Measurements from ENCODE around the gene PIP5K1A.

PIP5K1A gene

GRCh38 chr1:151290709-151291303 is 92.5 kb downstream of the PIP5K1A start:
- 94 to 98% methylated on average over 11 to 17 of the region's 19 CpGs for WGBS, 2 experiments (ENCODE audit: insufficient coverage in 2 of 2)
- no peak overlapping the region for H3K4me3 ChIP-seq (ENCODE audit: extremely low read depth, insufficient read depth, low read length, poor library complexity, severe bottlenecking)
- H3K27ac ChIP-seq (ENCODE audit: low read depth, low read length, severe bottlenecking) = no peak overlapping the region
- H3K36me3 ChIP-seq (ENCODE audit: control insufficient read depth, insufficient read depth, low read length) = peaks cover 96% of the 10 kb centered on the region
- no peaks in the 10 kb centered on the region for H3K4me1 ChIP-seq (ENCODE audit: control insufficient read depth, insufficient read depth, low read length, poor library complexity, severe bottlenecking)
- H3K9me3 ChIP-seq (ENCODE audit: control insufficient read depth, low read length) = no peaks in the 10 kb centered on the region

DNA sequence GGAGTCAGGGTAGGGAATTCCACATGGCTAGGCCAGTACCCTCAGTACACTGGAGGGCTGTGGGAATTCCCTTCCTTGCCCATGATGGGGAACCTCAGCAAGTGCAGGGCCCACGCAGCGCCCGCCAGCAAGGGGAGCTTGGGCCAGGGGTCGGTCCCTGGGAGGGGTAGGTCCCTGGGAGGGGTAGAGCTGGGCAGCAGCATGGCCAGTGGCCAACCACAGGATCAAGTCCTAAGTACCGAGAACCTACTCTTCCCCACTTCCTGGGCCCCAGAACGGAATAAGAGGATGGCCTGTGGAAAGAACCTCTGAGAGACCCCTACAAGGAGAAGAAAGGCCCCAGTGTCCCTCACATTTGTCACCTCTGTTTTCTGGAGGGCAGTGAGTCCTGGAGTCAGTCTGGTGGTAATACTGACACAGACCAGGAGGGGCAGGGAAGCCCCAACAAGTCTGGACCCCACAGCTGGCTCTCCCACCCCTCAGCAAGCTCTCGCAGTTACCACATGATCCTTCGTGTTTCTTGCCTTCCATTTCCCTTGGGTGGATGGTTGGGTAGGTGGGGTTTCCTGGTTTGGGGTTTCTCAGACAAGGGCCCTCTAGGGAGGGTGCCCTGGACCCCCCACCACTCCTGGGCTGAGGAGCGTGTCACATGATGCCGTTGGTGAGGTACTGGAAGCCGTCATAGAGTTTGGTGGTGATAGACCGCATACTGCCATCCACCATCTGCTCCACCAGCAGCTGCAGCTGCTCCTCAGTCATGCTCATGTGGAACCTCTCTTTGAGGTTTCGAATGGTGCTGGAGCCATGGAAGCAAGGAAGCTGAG is 94.1 kb downstream of the PIP5K1A start:
- Histone ChIP-seq H3K9me3 (ENCODE audit: control insufficient read depth, low read length) (no peaks in the 10 kb centered on the region), H3K27ac (ENCODE audit: low read depth, low read length, severe bottlenecking) (no peak overlapping the region), H3K4me1 (ENCODE audit: control insufficient read depth, insufficient read depth, low read length, poor library complexity, severe bottlenecking) (no peaks in the 10 kb centered on the region), H3K36me3 (ENCODE audit: control insufficient read depth, insufficient read depth, low read length) (peaks cover 93% of the 10 kb centered on the region), H3K4me3 (ENCODE audit: extremely low read depth, insufficient read depth, low read length, poor library complexity, severe bottlenecking) (no peak overlapping the region)
- 100% methylated on average over 5 to 9 of the region's 13 CpGs for WGBS, 2 experiments (ENCODE audit: insufficient coverage in 2 of 2)

- H3K27ac ChIP-seq (ENCODE audit: low read depth, low read length, severe bottlenecking) = no peak overlapping the region
- no peak overlapping the region for H3K4me3 ChIP-seq (ENCODE audit: extremely low read depth, insufficient read depth, low read length, poor library complexity, severe bottlenecking)
- H3K36me3 ChIP-seq (ENCODE audit: control insufficient read depth, insufficient read depth, low read length) = peaks cover 93% of the 10 kb centered on the region
- H3K4me1 ChIP-seq (ENCODE audit: control insufficient read depth, insufficient read depth, low read length, poor library complexity, severe bottlenecking) = no peaks in the 10 kb centered on the region
- 93 to 95% methylated on average over 4 of the region's 6 CpGs for WGBS, 2 experiments (ENCODE audit: insufficient coverage in 2 of 2)
- no peaks in the 10 kb centered on the region for H3K9me3 ChIP-seq (ENCODE audit: control insufficient read depth, low read length)
Observed at GRCh38 chr1:151293093-151293492, 94.7 kb downstream of the PIP5K1A start.

DNA sequence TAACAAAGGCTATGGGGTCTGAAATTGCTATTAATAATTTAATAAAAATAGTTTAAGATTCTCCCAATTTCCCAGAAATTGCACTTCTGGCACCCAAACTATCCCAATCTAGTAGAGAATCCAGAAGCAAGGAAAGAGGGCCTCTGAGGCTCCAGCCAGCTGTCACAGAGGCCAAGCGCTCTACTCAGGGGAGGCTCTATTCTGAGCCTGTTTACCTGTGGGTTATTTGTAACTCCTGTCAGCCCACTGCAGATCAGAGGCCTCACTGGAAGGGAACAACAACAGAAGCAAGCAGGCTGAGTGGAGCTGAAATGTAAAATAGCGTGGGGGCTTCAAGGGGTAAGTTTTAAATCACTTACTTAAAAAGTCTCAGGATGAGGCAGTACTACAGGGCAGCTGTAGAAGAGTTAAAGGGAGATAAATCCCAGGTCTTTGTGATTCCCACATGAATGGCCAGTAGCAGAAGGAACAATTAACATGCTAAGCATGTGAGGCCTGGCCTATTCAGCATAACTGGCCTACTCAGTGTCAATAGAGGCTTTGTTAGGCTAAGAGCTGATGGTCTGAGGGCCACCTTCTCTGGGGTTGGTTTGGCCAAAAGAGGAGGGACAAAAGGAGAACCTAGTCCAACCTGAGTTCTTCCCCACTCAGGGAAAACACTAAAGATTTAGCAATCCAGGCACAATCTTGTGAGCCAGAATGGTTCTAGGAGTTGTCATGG is 96.5 kb downstream of the PIP5K1A start:
- no peak overlapping the region for H3K4me3 ChIP-seq (ENCODE audit: extremely low read depth, insufficient read depth, low read length, poor library complexity, severe bottlenecking)
- no peaks in the 10 kb centered on the region for H3K4me1 ChIP-seq (ENCODE audit: control insufficient read depth, insufficient read depth, low read length, poor library complexity, severe bottlenecking)
- no peaks in the 10 kb centered on the region for H3K9me3 ChIP-seq (ENCODE audit: control insufficient read depth, low read length)
- WGBS, 2 experiments (ENCODE audit: insufficient coverage in 2 of 2) = 83 to 100% methylated on average over 1 to 2 of the region's 2 CpGs
- H3K36me3 ChIP-seq (ENCODE audit: control insufficient read depth, insufficient read depth, low read length) = peaks cover 92% of the 10 kb centered on the region
- H3K27ac ChIP-seq (ENCODE audit: low read depth, low read length, severe bottlenecking) = no peak overlapping the region
